SK-N-SH treated with all-trans-retinoic acid at 6 μM for 48 hours (cell line): ENCODE results near the gene PBX1.

ENCODE experiments used
- ATAC-seq: fragments of 200-7000 bp; cut with Tn5 transposase; 3 replicates; pipeline ENCODE4 v1.9.1; 2020; ENCODE audit warnings: mild to moderate bottlenecking, moderate library complexity
- ARNTL ChIP-seq: fragments of 450-650 bp; formaldehyde crosslinking; IDR thresholded peaks from 2 replicates; pipeline ENCODE4 v1.5.0; 2020; ENCODE audit warnings: low read depth, mild to moderate bottlenecking, moderate library complexity, borderline replicate concordance
- BACH2 ChIP-seq: fragments of 250-450 bp; sonication (Bioruptor Pico); IDR thresholded peaks from 2 replicates; pipeline ENCODE4 v1.9.0; 2021; ENCODE audit warnings: mild to moderate bottlenecking, borderline replicate concordance
- CSDC2 ChIP-seq: fragments of 250-450 bp; sonication (Bioruptor Pico); IDR thresholded peaks from 2 replicates; pipeline ENCODE4 v1.5.0; 2020; ENCODE audit warnings: mild to moderate bottlenecking, moderate library complexity
- CSRNP3 ChIP-seq: fragments of 250-450 bp; sonication (Bioruptor Pico); IDR thresholded peaks from 2 replicates; pipeline ENCODE4 v1.5.1; 2021; ENCODE audit warnings: mild to moderate bottlenecking, moderate library complexity
- ESRRG ChIP-seq: fragments of 250-450 bp; sonication (Bioruptor Pico); IDR thresholded peaks from 2 replicates; pipeline ENCODE4 v1.6.1; 2021; ENCODE audit warnings: mild to moderate bottlenecking
- GLIS3 ChIP-seq: fragments of 250-450 bp; sonication (Bioruptor Pico); IDR thresholded peaks from 2 replicates; pipeline ENCODE4 v1.5.0; 2020; ENCODE audit warnings: mild to moderate bottlenecking, moderate library complexity
- ISL1 ChIP-seq: fragments of 250-450 bp; sonication (Bioruptor Pico); IDR thresholded peaks from 2 replicates; pipeline ENCODE4 v2.1.2; 2022; ENCODE audit warnings: mild to moderate bottlenecking, moderate library complexity
- OSR1 ChIP-seq: fragments of 250-450 bp; sonication (Bioruptor Pico); IDR thresholded peaks from 2 replicates; pipeline ENCODE4 v1.8.0; 2022; ENCODE audit warnings: moderate library complexity, mild to moderate bottlenecking, inconsistent platforms
- POU6F1 ChIP-seq: fragments of 250-450 bp; sonication (Bioruptor Pico); IDR thresholded peaks from 2 replicates; pipeline ENCODE4 v1.8.0; 2021; ENCODE audit warnings: low read depth, mild to moderate bottlenecking, moderate library complexity, borderline replicate concordance
- RARB ChIP-seq: fragments of 250-450 bp; sonication (Bioruptor Pico); IDR thresholded peaks from 2 replicates; pipeline ENCODE4 v1.8.0; 2021; ENCODE audit warnings: mild to moderate bottlenecking, moderate library complexity
- TCF4 ChIP-seq: fragments of 250-450 bp; sonication (Bioruptor Pico); IDR thresholded peaks from 2 replicates; pipeline ENCODE4 v1.8.0; 2021; ENCODE audit warnings: mild to moderate bottlenecking, moderate library complexity, borderline replicate concordance
- TOX ChIP-seq: fragments of 250-450 bp; sonication (Bioruptor Pico); IDR thresholded peaks from 2 replicates; pipeline ENCODE4 v1.8.0; 2021; ENCODE audit warnings: mild to moderate bottlenecking, moderate library complexity, borderline replicate concordance
- ZC3H10 ChIP-seq: fragments of 250-450 bp; sonication (Bioruptor Pico); IDR thresholded peaks from 2 replicates; pipeline ENCODE4 v1.5.1; 2021; ENCODE audit warnings: mild to moderate bottlenecking, moderate library complexity
- ZFP3 ChIP-seq: fragments of 250-450 bp; sonication (Bioruptor Pico); IDR thresholded peaks from 2 replicates; pipeline ENCODE4 v1.5.0; 2020; ENCODE audit warnings: mild to moderate bottlenecking, moderate library complexity
- ZFP30 ChIP-seq: fragments of 450-650 bp; formaldehyde crosslinking; IDR thresholded peaks from 2 replicates; pipeline ENCODE4 v1.5.0; 2022; ENCODE audit warnings: mild to moderate bottlenecking, moderate library complexity
- ZNF565 ChIP-seq: fragments of 450-650 bp; formaldehyde crosslinking; conservative IDR thresholded peaks from 2 replicates; pipeline ENCODE4 v1.5.0; 2020; ENCODE audit warnings: low read depth, mild to moderate bottlenecking, moderate library complexity
- ZNF70 ChIP-seq: fragments of 450-650 bp; formaldehyde crosslinking; IDR thresholded peaks from 2 replicates; pipeline ENCODE4 v1.5.0; 2020; ENCODE audit warnings: mild to moderate bottlenecking, moderate library complexity
- ZNF8 ChIP-seq: fragments of 450-650 bp; formaldehyde crosslinking; IDR thresholded peaks from 2 replicates; pipeline ENCODE4 v1.5.0; 2020; ENCODE audit warnings: mild to moderate bottlenecking, moderate library complexity
- TF ChIP-seq, protein P1 (sequence below): fragments of 250-450 bp; sonication (Bioruptor Pico); IDR thresholded peaks from 2 replicates; pipeline ENCODE4 v1.5.1; 2020; ENCODE audit warnings: low read depth, mild to moderate bottlenecking, moderate library complexity
- TF ChIP-seq, protein P2 (sequence below): fragments of 250-450 bp; sonication (Bioruptor Pico); IDR thresholded peaks from 2 replicates; pipeline ENCODE4 v1.8.0; 2020; ENCODE audit warnings: mild to moderate bottlenecking, moderate library complexity, borderline replicate concordance
- TF ChIP-seq, protein P3 (sequence below): fragments of 250-450 bp; sonication (Bioruptor Pico); IDR thresholded peaks from 2 replicates; pipeline ENCODE4 v1.5.0; 2020; ENCODE audit warnings: mild to moderate bottlenecking, moderate library complexity

PBX1 gene

DNA sequence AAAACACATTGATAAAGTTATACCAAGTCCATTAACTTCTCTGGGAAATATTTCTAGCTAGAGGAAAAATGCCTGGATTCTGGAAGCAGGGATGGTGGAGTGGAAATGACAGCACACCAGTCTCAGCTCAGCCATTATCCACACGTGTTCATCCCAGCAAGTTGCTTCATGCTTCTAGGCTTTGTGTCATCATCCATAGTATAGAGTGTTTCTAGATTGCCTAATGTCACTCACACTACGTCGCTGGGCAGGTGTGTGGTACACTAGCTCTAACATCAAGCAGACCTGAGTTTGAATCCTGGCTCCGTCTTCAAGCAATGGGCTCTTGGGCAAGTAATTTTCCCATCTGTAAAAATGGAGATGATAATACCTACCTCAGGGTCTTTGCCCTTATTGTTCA is 326.3 kb downstream of the PBX1 start:
- TF ChIP-seq CSDC2 (CRISPR knock-in tag) (no peak), ZFP30 (no peak), RARB (CRISPR knock-in tag) (no peak), TOX (no peak), OSR1 (CRISPR knock-in tag) (no peak), ESRRG (CRISPR knock-in tag) (no peak), GLIS3 (CRISPR knock-in tag) (no peak), POU6F1 (CRISPR knock-in tag) (no peak), CSRNP3 (CRISPR knock-in tag) (no peak), ISL1 (CRISPR knock-in tag) (no peak), ARNTL (CRISPR knock-in tag) (no peak), ZNF565 (CRISPR knock-in tag) (no peak), TCF4 (CRISPR knock-in tag) (no peak), ZNF70 (CRISPR knock-in tag) (no peak)
- TF ChIP-seq, protein P1, sequence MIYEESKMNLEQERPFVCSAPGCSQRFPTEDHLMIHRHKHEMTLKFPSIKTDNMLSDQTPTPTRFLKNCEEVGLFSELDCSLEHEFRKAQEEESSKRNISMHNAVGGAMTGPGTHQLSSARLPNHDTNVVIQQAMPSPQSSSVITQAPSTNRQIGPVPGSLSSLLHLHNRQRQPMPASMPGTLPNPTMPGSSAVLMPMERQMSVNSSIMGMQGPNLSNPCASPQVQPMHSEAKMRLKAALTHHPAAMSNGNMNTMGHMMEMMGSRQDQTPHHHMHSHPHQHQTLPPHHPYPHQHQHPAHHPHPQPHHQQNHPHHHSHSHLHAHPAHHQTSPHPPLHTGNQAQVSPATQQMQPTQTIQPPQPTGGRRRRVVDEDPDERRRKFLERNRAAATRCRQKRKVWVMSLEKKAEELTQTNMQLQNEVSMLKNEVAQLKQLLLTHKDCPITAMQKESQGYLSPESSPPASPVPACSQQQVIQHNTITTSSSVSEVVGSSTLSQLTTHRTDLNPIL (CRISPR knock-in tag): no peak
- TF ChIP-seq, all 23 proteins: peak for 0
- no peak for ATAC-seq

DNA sequence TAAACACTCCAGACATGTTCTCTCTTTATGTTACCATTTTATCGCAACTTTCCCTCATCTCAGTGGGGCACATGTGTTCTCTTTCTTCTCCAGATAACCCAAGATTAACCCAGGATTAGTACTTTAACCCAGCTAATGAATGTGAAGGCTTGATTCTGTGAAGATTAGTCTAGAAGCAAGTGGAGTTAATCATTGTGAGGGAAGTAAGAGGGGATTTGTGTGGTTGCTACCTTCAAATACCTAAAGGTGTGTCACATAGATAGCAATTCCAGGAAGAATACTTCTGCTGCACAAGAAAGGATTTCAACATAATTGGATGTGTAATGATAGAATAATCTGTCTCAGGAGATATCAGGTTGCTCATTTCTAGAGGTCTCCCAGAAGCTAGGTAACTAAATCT is 327.1 kb downstream of the PBX1 start:
- ATAC-seq: no peak
- TF ChIP-seq TOX: no peak
- no peak for TF ChIP-seq OSR1 (CRISPR knock-in tag)
- TF ChIP-seq ZFP30: no peak
- TF ChIP-seq ISL1 (CRISPR knock-in tag): no peak
- TF ChIP-seq BACH2 (CRISPR knock-in tag): no peak
- TF ChIP-seq, protein P2, sequence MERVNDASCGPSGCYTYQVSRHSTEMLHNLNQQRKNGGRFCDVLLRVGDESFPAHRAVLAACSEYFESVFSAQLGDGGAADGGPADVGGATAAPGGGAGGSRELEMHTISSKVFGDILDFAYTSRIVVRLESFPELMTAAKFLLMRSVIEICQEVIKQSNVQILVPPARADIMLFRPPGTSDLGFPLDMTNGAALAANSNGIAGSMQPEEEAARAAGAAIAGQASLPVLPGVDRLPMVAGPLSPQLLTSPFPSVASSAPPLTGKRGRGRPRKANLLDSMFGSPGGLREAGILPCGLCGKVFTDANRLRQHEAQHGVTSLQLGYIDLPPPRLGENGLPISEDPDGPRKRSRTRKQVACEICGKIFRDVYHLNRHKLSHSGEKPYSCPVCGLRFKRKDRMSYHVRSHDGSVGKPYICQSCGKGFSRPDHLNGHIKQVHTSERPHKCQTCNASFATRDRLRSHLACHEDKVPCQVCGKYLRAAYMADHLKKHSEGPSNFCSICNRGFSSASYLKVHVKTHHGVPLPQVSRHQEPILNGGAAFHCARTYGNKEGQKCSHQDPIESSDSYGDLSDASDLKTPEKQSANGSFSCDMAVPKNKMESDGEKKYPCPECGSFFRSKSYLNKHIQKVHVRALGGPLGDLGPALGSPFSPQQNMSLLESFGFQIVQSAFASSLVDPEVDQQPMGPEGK: no peak
- no peak for TF ChIP-seq ZNF70 (CRISPR knock-in tag)
- TF ChIP-seq, protein P3, sequence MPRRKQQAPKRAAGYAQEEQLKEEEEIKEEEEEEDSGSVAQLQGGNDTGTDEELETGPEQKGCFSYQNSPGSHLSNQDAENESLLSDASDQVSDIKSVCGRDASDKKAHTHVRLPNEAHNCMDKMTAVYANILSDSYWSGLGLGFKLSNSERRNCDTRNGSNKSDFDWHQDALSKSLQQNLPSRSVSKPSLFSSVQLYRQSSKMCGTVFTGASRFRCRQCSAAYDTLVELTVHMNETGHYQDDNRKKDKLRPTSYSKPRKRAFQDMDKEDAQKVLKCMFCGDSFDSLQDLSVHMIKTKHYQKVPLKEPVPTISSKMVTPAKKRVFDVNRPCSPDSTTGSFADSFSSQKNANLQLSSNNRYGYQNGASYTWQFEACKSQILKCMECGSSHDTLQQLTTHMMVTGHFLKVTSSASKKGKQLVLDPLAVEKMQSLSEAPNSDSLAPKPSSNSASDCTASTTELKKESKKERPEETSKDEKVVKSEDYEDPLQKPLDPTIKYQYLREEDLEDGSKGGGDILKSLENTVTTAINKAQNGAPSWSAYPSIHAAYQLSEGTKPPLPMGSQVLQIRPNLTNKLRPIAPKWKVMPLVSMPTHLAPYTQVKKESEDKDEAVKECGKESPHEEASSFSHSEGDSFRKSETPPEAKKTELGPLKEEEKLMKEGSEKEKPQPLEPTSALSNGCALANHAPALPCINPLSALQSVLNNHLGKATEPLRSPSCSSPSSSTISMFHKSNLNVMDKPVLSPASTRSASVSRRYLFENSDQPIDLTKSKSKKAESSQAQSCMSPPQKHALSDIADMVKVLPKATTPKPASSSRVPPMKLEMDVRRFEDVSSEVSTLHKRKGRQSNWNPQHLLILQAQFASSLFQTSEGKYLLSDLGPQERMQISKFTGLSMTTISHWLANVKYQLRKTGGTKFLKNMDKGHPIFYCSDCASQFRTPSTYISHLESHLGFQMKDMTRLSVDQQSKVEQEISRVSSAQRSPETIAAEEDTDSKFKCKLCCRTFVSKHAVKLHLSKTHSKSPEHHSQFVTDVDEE (CRISPR knock-in tag): no peak
- TF ChIP-seq ESRRG (CRISPR knock-in tag): no peak
- TF ChIP-seq RARB (CRISPR knock-in tag): no peak
- TF ChIP-seq ZNF8 (CRISPR knock-in tag): no peak
- no peak for TF ChIP-seq GLIS3 (CRISPR knock-in tag)
- TF ChIP-seq ZC3H10: no peak
- TF ChIP-seq ZFP3: no peak
- no peak for TF ChIP-seq TCF4 (CRISPR knock-in tag)
- TF ChIP-seq, protein P1 (CRISPR knock-in tag): no peak
- no peak for TF ChIP-seq ARNTL (CRISPR knock-in tag)
